ENCODE data around the gene GAS1. TPM values are rescaled to one million over a fixed set of nuclear protein-coding genes. Genes with fewer than 3 reads are reported as not detected.

GAS1 gene
- total RNA-seq, 1 donor from 2014 or later: 605 TPM

GRCh38 chr9:86987900-86988299 lies 40.6 kb upstream of the GAS1 start:
- Histone ChIP-seq H3K9me3 (no peaks in the 10 kb centered on the region), H3K4me3 (no peak overlapping the region), H3K27ac (no peak overlapping the region), H3K4me1 (peaks cover 0 to 6% of the 10 kb centered on the region in 2 donors), H3K27me3 (no peaks in the 10 kb centered on the region), H3K36me3 (no peaks in the 10 kb centered on the region)
- intact Hi-C loops (cut with DNase I): loop anchor here (10.0 kb wide), 1 partner anchor 193 kb away; no protein-coding TSS in a partner anchor
- no peak for TF ChIP-seq CTCF (IDR thresholded peaks at IDR 0.05)
- no peak for DNase-seq (ENCODE audit: low spot score in 2 of 2)

DNA sequence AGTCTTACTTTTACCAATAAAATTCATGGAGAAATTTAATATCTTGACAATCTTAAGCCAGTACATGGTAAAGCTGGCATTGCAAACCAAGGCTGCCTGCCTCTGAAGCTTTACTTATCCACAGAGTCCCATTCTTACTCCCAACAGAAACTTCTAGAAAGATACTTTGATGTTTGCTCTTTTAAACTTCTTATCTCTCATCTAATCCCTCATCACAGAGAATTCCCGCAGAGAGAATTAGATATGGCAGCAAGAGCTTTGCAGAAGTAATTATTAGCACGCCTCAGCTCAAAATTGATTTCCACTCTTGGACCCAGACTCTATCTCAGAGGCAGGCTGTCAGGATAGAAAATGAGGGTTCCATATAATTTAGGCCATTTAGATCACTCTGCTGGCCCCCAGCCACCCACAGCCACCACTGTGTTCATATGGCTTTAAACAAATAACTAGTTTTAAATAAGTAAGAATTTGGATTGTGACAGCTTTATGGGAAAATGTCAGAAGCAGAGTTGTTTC lies 37.9 kb upstream of the GAS1 start:
- Histone ChIP-seq H3K27me3 (no peaks in the 10 kb centered on the region), H3K27ac (no peak overlapping the region), H3K4me3 (no peak overlapping the region), H3K9me3 (no peaks in the 10 kb centered on the region), H3K4me1 (peaks cover 0 to 6% of the 10 kb centered on the region in 2 donors), H3K36me3 (no peaks in the 10 kb centered on the region)
- TF ChIP-seq CTCF (IDR thresholded peaks at IDR 0.05): no peak
- intact Hi-C loops (cut with DNase I): loop anchor here (10.0 kb wide), 1 partner anchor 190 kb away; no protein-coding TSS in a partner anchor
- no peak for DNase-seq (ENCODE audit: low spot score in 2 of 2)

DNA sequence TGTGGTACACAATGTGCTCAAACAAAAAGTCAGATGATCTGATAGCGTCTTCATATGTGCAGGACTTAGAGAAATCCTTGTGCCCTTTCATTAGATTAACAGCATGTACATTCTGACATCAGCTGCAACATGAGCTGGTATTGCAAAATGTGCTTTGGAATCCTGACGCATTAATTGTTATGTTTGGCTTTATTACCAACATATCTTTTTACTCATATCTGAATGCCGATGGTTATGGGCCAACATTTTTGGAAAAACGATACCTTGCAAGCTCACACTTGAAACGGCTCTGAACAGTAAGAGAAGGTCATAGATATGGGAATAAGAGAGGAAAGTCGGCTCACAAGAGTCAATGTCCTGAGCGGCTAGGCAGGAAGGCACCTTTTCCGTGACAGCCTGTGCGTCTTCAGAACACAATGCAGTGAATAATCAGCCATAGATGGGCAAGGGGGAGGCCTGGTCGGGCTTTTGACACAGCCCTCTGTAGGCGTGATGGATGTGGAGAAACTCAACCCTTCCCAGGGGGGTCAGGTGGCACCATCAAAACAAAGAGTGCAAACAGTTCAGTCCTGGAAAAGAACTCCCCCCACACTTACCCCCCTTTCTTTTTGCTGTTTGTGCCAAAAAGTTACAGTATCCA lies 36.4 kb upstream of the GAS1 start:
- no peaks in the 10 kb centered on the region for H3K9me3 ChIP-seq
- peak overlapping the region in 1 of 2 donors; percentile 2 for H3K27ac ChIP-seq
- TF ChIP-seq CTCF (IDR thresholded peaks at IDR 0.05): no peak
- intact Hi-C loops (cut with DNase I): loop anchor here (10.0 kb wide), 1 partner anchor 189 kb away; no protein-coding TSS in a partner anchor
- H3K4me3 ChIP-seq: peak overlapping the region in 1 of 2 donors; percentile 23
- no peaks in the 10 kb centered on the region for H3K27me3 ChIP-seq
- peak in 1 of 2 donors; percentile 69 for DNase-seq (ENCODE audit: low spot score in 2 of 2)
- no peaks in the 10 kb centered on the region for H3K36me3 ChIP-seq
- H3K4me1 ChIP-seq: peaks cover 0 to 6% of the 10 kb centered on the region in 2 donors

DNA sequence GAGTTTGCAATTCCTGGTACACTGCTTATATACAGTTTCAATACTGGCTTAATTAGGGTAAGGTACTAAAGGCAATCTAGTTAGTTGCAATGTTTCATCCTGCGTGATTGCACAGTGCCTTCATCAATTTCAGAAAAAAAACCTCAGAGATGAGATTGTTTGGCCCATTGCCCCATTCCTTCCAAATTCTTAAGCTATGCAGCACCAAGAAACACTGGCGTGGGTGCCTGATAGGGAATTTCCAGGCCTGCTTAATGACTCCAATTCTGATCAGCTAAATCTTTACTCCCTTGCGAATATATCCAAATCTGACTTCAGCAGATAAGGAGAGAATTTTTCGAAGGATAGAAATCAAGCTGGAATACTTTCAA lies 35.9 kb upstream of the GAS1 start:
- Histone ChIP-seq H3K9me3 (no peaks in the 10 kb centered on the region), H3K27me3 (no peaks in the 10 kb centered on the region), H3K27ac (peak overlapping the region in 1 of 2 donors; percentile 2), H3K36me3 (no peaks in the 10 kb centered on the region), H3K4me3 (no peak overlapping the region), H3K4me1 (peaks cover 0 to 6% of the 10 kb centered on the region in 2 donors)
- TF ChIP-seq CTCF (IDR thresholded peaks at IDR 0.05): no peak
- intact Hi-C loops (cut with DNase I): loop anchor here (10.0 kb wide), 1 partner anchor 188 kb away; no protein-coding TSS in a partner anchor
- DNase-seq (ENCODE audit: low spot score in 2 of 2): peak in 1 of 2 donors; percentile 72

DNA sequence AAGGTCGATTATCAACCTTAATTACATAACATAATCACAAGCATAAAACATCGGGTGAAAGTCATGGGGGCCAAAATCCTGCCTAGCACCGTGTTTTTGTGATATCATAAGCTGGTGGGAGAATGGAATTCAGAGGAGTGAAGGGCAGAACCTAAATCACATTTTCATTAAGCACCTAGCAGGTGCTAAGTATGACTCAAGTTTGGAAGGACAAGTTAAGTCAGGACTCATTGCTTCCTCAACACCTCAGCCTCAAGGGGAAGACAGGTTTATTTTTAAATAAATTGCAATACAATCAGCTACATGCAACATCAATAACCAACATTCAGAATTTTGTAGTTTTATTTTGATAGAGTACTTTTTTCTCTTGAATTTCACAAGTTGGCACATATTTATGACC lies 33.5 kb upstream of the GAS1 start:
- Histone ChIP-seq H3K36me3 (no peaks in the 10 kb centered on the region), H3K4me3 (no peak overlapping the region), H3K4me1 (peaks cover 0 to 6% of the 10 kb centered on the region in 2 donors), H3K9me3 (no peaks in the 10 kb centered on the region), H3K27me3 (no peaks in the 10 kb centered on the region), H3K27ac (no peak overlapping the region)
- no peak for DNase-seq (ENCODE audit: low spot score in 2 of 2)
- no peak for TF ChIP-seq CTCF (IDR thresholded peaks at IDR 0.05)
- intact Hi-C loops (cut with DNase I): loop anchor here (10.0 kb wide), 1 partner anchor 186 kb away; no protein-coding TSS in a partner anchor
